ENCODE results near the gene TRIM74.
"Not testable (repeated sequence)": the region's sequence is repeated elsewhere in the genome, so short reads cannot be mapped to it uniquely, and the experiment has no call there.

DNA sequence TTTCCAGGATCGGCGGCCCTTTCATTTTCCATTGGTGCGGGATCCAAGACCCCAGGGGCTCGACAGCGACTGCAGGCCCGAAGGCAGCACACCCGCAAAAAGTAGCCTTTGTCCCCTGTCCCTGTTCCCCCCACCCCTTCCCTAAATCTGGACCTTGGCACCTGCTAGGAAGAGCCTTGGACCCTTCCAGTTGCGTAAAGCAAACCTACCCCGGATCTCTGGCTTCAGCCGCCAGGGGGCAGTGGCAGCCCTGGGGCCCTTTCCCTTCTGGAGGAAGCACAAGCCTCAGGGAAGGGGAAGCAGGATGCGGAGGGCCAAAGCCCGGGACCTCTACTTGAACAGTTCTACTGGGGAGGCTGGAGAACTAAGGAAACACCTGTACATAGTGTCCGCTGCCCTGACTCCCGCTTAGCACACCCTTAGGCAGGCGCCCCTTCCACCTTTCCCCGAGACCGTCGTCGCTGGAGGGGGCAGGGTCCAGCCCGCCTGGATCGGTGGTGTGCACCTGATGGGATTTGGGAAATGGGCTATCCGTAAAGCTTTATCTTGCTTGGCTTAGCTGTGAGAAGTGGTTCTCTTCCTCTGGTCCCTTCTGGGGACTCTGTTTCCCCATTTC, 23.0 kb downstream of the TRIM74 start:
- TF ChIP-seq, protein P1, sequence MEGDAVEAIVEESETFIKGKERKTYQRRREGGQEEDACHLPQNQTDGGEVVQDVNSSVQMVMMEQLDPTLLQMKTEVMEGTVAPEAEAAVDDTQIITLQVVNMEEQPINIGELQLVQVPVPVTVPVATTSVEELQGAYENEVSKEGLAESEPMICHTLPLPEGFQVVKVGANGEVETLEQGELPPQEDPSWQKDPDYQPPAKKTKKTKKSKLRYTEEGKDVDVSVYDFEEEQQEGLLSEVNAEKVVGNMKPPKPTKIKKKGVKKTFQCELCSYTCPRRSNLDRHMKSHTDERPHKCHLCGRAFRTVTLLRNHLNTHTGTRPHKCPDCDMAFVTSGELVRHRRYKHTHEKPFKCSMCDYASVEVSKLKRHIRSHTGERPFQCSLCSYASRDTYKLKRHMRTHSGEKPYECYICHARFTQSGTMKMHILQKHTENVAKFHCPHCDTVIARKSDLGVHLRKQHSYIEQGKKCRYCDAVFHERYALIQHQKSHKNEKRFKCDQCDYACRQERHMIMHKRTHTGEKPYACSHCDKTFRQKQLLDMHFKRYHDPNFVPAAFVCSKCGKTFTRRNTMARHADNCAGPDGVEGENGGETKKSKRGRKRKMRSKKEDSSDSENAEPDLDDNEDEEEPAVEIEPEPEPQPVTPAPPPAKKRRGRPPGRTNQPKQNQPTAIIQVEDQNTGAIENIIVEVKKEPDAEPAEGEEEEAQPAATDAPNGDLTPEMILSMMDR (IDR thresholded peaks at IDR 0.05) = peak; percentile 34
- not testable (repeated sequence) for TF ChIP-seq POLR2AphosphoS5 (IDR thresholded peaks at IDR 0.05; ENCODE audit: low read depth, low read length); RAD21 (IDR thresholded peaks at IDR 0.05; ENCODE audit: low read length); NRF1 (IDR thresholded peaks at IDR 0.05; ENCODE audit: low read depth, low read length); RCOR1 (IDR thresholded peaks at IDR 0.05; ENCODE audit: low read length); EP300 (IDR thresholded peaks at IDR 0.05; ENCODE audit: borderline replicate concordance in 1 of 2, low read depth in 1 of 2, low read length in 1 of 2); RFX5 (IDR thresholded peaks at IDR 0.05; ENCODE audit: low read length); SMC3 (IDR thresholded peaks at IDR 0.05; ENCODE audit: low read depth, low read length)
- TF ChIP-seq, protein P2, sequence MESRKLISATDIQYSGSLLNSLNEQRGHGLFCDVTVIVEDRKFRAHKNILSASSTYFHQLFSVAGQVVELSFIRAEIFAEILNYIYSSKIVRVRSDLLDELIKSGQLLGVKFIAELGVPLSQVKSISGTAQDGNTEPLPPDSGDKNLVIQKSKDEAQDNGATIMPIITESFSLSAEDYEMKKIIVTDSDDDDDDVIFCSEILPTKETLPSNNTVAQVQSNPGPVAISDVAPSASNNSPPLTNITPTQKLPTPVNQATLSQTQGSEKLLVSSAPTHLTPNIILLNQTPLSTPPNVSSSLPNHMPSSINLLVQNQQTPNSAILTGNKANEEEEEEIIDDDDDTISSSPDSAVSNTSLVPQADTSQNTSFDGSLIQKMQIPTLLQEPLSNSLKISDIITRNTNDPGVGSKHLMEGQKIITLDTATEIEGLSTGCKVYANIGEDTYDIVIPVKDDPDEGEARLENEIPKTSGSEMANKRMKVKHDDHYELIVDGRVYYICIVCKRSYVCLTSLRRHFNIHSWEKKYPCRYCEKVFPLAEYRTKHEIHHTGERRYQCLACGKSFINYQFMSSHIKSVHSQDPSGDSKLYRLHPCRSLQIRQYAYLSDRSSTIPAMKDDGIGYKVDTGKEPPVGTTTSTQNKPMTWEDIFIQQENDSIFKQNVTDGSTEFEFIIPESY (IDR thresholded peaks at IDR 0.05; ENCODE audit: borderline replicate concordance, low read depth) = not testable (repeated sequence)
